Measurements from ENCODE around the gene VRTN.

Gene VRTN

DNA sequence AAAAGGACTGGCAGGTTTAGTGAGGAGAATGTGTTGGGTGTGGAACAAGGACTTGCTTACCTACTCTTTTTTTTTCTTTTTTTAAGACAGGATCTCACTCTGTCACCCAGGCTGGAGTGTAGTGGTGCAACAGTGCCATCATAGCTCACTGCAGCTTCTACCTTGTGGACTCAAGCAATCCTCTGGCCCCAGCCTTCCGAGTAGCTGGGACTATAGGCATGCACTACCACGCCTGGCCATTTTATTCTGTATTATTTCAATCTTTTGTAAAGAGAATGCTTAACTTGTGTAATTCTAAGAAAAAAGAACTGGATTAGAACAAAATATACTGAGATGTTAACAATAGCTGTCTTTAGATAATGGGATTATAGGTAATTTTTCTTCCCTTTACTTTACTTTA lies 1.9 kb upstream of the VRTN start:
- Histone ChIP-seq H3K9me3 (no peaks in the 10 kb centered on the region), H3K4me3 (no peak overlapping the region), H3K4me1 (no peaks in the 10 kb centered on the region), H3K36me3 (no peaks in the 10 kb centered on the region), H3K27me3 (peaks cover 0 to 51% of the 10 kb centered on the region in 2 donors), H3K27ac (no peak overlapping the region)
- intact Hi-C loops (cut with DNase I; ENCODE audit: low total_unique reads) = no loop called here
- DNase-seq = no peak
- TF ChIP-seq, protein P1, sequence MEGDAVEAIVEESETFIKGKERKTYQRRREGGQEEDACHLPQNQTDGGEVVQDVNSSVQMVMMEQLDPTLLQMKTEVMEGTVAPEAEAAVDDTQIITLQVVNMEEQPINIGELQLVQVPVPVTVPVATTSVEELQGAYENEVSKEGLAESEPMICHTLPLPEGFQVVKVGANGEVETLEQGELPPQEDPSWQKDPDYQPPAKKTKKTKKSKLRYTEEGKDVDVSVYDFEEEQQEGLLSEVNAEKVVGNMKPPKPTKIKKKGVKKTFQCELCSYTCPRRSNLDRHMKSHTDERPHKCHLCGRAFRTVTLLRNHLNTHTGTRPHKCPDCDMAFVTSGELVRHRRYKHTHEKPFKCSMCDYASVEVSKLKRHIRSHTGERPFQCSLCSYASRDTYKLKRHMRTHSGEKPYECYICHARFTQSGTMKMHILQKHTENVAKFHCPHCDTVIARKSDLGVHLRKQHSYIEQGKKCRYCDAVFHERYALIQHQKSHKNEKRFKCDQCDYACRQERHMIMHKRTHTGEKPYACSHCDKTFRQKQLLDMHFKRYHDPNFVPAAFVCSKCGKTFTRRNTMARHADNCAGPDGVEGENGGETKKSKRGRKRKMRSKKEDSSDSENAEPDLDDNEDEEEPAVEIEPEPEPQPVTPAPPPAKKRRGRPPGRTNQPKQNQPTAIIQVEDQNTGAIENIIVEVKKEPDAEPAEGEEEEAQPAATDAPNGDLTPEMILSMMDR (IDR thresholded peaks at IDR 0.05) = no peak

DNA sequence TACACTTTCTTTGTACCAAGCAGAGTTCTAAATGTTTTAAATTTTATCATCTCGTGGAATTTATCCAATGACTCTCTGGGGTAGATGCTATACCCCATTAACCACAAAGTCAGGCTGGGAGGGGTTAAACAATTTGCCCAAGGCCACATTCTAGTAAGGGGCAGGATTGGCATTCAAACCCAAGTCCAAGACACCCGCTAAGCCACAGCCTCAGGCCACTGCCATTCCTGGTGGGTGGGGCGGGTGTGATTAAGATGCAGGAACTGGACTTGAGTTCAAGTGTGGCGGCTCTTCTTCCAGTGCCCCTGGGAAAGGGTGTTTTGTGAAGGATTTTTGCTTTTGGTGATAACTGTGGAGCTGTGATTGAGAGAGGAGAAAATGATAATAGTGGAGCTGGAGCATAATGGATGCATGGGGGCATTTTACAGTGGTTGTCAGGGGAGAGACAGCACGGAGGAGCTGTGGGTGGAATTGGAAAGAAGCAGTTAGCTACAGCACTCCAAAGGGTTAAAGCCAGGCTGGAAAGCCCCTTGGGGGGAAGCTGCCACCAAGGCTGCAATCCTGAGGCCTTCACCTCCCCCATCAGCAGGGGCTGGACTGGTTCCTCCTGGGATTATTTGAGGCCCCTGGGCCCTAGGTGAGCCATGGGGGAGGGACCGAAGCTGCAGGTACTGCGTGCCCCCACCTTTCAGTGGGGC lies 1.0 kb upstream of the VRTN start:
- TF ChIP-seq, protein P1 (IDR thresholded peaks at IDR 0.05) = no peak

DNA sequence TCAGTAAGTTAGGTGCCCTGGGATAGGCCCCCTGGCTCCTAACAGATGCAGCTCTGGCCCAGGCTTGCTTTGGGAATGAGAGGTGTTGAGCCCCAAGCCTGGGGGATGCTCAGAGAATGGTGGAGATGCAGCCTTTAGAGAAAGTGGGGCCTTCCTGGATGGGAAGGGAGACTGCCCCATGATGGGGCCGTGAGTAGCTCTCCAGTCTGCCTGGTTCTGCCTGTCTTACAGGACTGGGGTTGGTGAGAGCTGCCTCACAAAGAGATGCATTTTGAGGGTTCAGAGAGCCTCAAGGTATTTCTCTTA lies 523 bp upstream of the VRTN start:
- no peaks in the 10 kb centered on the region for H3K9me3 ChIP-seq
- H3K4me1 ChIP-seq = no peaks in the 10 kb centered on the region
- no peak overlapping the region for H3K27ac ChIP-seq
- peaks cover 0 to 60% of the 10 kb centered on the region in 2 donors for H3K27me3 ChIP-seq
- intact Hi-C loops (cut with DNase I; ENCODE audit: low total_unique reads) = no loop called here
- no peaks in the 10 kb centered on the region for H3K36me3 ChIP-seq
- H3K4me3 ChIP-seq = no peak overlapping the region
- TF ChIP-seq, protein P1 (IDR thresholded peaks at IDR 0.05) = no peak
- no peak for DNase-seq

More for the DNA sequence above, 1.0 kb upstream of the VRTN start:
- no peaks in the 10 kb centered on the region for H3K9me3 ChIP-seq
- no peaks in the 10 kb centered on the region for H3K36me3 ChIP-seq
- no peak overlapping the region for H3K4me3 ChIP-seq
- no peak overlapping the region for H3K27ac ChIP-seq
- peaks cover 0 to 57% of the 10 kb centered on the region in 2 donors for H3K27me3 ChIP-seq
- no peak for DNase-seq
- H3K4me1 ChIP-seq = no peaks in the 10 kb centered on the region
- intact Hi-C loops (cut with DNase I; ENCODE audit: low total_unique reads) = no loop called here

DNA sequence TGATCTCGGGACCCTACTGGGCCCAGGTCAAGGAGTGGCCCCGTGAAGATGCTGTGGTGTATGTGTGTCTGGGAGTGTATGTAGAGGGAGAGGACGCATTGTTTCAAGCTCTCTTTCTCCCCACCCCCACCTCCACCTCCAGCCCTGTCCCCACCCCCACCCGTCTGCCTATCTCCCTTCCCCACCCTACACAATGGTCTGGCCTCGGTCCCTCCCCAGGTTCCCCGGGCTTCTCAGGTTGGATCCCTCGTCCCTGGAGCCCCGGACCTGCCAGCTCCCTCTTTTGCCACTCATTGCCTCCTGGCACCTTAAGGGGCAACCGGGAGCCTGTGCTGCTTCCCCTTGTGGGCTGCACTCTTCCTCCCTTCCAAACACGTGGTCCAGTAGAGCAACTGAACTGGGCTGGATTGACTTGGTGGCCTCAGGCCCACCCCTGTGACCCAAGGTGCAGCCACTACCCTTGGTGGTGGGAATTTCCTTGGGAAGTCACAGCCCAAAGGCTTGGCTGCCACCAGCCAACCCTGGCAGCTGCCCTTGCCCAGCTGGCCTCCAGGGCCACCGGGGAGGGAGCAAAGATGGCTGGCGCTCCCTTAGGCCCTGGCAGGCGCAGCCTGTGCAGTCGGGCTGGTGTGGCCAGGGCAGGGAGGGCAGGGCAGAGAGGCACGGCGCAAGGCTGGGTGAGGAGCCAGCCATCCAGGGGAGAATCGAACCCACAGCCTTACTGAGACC lies 628 bp downstream of the VRTN start:
- no peak for DNase-seq
- intact Hi-C loops (cut with DNase I; ENCODE audit: low total_unique reads) = no loop called here
- Histone ChIP-seq H3K4me1 (no peaks in the 10 kb centered on the region), H3K9me3 (no peaks in the 10 kb centered on the region), H3K36me3 (no peaks in the 10 kb centered on the region), H3K27me3 (peaks cover 0 to 61% of the 10 kb centered on the region in 2 donors), H3K4me3 (no peak overlapping the region), H3K27ac (no peak overlapping the region)
- TF ChIP-seq, protein P1 (IDR thresholded peaks at IDR 0.05) = no peak

DNA sequence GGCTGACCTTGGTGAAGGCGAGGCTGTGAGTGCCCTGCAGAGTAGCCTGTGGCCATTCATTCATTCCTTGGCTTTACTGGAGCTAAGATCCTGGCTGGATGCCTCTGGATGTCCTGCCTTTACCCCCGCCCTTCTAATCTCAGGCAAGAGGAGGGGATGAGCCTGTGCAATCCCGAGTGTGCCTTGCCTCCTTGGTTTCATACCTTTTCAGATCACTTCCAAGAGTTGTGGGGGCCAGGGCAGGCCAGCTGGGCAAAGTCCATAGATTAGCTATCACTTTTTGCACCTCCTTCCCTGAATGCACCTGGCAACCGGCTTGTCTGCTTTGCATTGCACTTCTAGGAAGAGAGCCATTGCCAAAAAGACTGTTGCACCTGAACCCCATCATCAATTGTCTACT lies 1.5 kb downstream of the VRTN start:
- H3K4me1 ChIP-seq = no peaks in the 10 kb centered on the region
- no peak overlapping the region for H3K4me3 ChIP-seq
- no peaks in the 10 kb centered on the region for H3K36me3 ChIP-seq
- intact Hi-C loops (cut with DNase I; ENCODE audit: low total_unique reads) = no loop called here
- peak in 1 of 2 donors; percentile 27 for DNase-seq
- no peak overlapping the region for H3K27ac ChIP-seq
- H3K9me3 ChIP-seq = no peaks in the 10 kb centered on the region
- peaks cover 0 to 66% of the 10 kb centered on the region in 2 donors for H3K27me3 ChIP-seq
- TF ChIP-seq, protein P1 (IDR thresholded peaks at IDR 0.05) = no peak
